NCI-H1436 (cell line): ENCODE measurements around the gene KATNAL1.
A peak's percentile ranks its signal among the peaks of the same experiment; 100 is the strongest.
"Not testable (repeated sequence)": the region's sequence is repeated elsewhere in the genome, so short reads cannot be mapped to it uniquely, and the experiment has no call there.

Source experiments
- DNase-seq: peaks from one replicate; lab custom pipeline; 2025; lab: John Stamatoyannopoulos, UW

KATNAL1 gene

DNA sequence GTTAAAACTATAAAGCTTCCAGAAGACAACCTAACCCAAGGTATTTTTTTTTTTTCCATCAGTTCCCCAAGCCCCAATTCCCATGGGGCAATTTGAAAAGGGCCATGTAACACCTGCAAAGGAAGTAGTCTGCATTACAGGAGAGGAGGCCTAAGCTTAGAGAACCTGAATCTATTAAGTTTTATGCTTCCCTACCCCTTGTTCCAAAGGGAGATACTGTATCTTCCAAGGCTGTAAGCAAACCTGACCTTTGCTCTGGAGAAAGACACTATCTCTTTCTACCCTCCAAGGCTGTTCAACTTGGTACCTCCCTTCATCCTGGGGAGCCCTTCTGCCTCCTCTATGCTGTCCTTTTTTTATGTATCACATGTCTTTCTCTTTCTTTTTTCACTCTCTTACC lies 15.0 kb downstream of the KATNAL1 start:
- DNase-seq, result peak; percentile 2

DNA sequence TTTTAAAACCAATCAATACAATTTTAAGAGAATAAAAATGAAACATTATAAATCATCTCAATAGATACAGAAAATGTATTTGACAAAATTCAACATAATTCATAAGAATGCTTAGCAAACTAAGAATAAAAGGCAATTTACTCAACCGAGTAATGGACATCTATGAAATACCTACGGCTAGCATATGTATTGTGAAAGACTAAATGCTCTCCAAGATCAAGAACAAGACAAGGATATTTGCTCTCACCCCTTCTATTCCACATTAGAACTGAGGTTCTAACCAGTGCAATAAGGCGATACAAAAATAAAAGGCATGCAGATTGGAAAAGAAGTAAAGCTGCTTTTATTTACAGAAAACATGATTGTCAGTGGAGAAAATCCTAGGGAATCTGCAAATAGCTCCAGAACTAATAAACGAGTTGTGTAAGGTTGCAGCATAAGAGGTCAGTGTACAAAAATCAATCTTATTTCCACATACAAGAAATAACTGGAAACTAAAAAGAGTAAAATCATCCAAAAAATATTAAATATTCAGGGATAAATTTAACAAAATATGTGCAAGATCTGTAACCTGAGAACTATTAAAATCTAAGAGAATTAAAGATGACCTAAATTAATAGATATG lies 16.4 kb downstream of the KATNAL1 start:
- DNase-seq, result no peak

DNA sequence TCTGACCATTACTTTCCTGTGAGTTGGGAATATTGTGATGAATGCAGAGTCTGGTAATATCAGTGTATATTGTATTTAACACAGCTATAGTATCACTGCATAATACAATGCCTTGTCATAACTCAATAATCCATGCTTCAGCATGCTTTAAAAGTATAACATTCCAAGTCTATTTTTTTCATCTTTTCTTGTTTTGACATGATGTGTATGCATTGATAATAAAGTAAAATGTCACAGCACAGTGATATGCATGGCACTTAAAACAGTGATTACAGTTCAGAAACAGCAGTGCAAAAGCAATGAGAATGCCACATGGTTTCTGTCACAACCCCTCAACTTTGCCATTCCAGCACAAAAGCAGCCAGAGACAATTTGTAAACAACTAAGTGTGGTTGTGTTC lies 17.8 kb downstream of the KATNAL1 start:
- no peak for DNase-seq

DNA sequence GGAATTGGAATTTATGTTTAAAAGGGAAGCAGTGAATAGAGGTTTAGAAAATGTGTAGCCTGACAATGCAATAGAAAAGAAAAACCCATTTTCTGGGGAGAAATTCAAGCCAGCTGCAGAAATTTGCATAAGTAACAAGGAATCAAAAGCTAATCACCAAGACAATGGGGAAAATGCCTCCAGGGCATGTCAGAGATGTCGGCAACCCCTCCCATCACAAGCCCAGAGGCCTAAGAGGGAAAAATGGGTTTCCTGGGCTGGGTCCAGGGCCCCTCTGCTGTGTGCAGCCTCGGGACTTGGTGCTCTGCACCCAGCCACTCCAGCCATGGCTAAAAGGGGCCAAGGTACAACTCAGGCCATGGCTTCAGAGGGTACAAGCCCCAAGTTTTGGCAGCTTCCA lies 21.3 kb downstream of the KATNAL1 start:
- DNase-seq, result not testable (repeated sequence)

DNA sequence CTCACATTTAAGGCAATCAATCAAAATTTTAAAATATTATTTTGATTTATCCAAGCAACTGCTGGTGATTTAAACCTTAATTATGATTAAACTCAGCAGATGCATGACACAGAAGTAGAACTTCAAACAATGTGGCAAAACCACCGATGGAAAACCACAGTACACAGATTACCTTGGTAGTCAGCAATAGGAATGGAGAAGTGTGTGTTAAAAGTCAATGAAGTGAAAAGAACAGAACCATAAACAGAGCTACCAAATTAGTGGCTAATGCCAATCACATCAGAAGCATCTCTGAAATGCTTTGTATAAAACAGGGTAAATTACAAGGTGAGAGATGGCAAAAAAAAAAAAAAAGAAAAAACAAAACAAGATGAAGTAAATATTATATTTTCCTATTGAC lies 31.2 kb downstream of the KATNAL1 start:
- DNase-seq, result no peak

DNA sequence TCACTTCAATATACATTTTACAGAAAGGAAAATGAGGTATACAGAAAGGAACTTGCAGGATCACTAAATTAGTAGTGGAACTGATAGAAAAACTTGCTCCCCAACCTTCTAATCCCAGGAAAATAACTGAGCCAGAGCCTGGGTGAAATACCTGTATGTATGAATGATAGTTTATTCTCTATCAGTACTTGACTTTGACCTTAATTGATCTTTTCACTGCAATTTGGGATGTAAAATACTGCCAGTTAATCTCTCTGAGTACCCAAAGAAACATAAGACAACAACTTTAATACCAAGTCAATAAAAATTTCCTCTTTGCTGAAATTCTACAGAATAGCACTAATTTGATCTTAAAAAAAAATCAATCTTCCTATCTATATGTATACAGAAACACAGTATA lies 33.3 kb downstream of the KATNAL1 start:
- no peak for DNase-seq

DNA sequence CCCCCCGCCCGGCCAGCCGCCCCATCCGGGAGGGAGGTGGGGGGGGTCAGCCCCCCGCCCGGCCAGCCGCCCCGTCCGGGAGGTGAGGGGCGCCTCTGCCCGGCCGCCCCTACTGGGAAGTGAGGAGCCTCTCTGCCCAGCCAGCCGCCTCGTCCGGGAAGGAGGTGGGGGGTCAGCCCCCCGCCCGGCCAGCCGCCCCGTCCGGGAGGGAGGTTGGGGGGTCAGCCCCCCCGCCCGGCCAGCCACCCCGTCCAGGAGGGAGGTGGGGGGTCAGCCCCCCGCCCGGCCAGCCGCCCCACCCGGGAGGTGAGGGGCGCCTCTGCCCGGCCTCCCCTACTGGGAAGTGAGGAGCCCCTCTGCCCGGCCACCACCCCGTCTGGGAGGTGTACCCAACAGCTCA lies 37.3 kb downstream of the KATNAL1 start:
- not testable (repeated sequence) for DNase-seq

DNA sequence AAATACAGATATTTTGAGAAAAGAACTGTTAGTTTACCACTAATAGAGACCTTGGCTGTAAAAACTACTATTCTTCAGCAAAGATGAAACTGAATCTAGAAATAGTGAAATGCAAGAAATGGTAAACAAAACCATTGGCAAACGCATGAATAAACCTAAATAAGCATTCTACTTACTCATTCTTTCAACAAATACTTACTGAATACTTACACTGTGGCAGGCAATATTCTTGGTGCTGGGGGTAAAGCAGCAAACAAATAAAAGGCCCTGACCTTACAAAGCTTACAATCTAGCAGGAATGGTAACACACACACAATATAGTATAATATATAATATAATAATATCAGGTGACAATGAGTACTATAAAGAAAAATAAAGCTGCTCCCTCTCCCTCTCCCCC lies 38.7 kb downstream of the KATNAL1 start:
- DNase-seq, result no peak

DNA sequence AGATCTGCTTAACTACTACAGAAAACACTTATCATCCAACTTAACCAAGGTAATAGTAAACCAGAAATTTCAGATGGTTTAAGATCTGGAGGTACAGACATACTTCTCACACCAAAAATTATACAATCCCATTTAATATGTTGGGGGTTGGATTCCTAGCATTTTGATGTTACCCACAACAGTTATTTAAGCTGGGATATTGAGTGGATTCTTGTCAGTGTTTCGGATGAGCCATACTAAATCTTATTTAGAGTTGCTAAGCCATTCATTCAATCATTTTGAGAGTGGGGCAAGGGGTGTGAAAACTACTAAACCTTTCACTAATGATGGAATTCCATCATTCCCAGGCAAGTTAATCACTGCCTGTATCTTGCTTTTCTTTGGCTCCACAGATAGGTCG lies 40.6 kb downstream of the KATNAL1 start:
- no peak for DNase-seq

DNA sequence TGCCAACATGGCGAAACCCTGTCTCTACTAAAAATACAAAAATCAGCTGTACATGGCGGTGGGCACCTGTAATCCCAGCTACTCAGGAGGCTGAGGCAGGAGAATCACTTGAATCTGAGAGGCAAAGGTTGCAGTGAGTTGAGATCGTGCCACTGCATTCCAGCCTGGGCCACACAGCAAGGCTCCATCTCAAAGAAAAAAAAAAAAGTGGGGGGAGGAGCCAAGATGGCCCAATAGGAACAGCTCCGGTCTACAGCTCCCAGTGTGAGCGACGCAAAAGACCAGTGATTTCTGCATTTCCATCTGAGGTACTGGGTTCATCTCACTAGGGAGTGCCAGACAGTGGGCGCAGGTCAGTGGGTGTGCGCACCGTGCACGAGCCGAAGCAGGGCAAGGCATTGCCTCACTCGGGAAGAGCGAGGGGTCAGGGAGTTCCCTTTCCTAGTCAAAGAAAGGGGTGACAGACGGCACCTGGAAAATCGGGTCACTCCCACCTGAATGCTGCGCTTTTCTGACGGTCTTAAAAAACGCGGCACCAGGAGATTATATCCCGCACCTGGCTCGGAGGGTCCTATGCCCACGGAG lies 48.1 kb downstream of the KATNAL1 start:
- not testable (repeated sequence) for DNase-seq

DNA sequence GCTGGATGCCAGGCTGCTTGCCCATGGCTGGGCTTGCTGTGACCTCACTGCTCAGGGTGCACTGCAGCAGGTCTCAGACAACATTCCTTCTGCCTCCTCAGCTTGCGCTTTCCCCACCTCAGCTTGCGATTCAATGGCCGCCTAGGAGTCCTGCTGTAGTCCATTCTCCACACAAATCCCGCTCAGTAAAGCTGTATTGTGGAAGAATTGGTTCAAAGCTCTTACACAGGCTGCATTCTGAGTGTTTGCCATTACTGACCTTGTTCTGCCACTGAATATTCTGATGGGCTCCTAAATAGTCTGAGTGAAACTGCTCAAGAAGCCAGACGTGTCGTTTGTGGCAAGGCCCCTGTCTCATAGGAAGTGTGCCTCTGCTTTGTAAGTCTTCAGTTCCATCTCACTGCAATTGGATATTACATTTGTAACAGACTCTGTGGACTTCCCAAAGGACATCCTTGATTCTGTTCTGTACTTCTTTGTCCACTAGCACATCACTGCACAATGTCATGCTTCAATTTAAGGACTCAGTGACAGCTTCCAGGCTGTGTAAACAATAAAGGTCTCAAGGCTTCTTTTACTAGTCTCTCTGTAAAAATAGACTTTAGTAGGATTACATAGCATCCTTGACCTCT lies 49.8 kb downstream of the KATNAL1 start:
- no peak for DNase-seq

DNA sequence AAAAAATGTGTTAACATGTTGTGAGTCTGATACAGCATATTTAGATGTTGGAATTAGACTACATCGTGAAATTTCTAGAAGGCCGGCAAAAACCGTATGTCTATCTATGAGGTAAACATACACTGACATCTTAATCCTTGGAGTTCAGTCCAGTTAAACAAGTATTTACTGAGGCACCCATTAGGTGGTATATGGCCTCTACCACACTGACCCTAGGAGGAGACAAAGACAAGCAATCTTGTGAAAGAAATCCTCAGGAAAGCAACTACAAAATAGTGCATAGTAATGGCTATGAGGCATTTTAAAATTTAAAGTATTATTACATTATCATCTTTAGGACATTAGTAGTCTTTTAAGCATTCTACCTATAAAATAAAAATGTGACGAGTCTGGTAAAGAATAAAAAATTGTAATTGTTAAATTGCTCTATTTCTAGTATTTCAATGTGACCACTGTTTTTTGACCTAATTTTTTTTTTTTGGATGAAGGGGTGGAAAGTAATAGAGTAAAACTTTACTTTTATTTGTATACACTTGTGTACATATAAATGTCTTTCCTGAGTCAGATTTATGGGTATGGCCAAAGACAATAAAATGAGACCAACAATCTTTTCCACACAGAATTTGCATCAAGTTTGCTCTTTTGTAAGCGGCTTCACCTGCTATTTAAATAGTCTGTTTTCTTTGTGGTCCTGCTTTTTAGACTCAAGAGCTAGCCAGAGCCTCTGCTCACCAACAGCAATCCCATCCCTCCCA lies 50.5 kb downstream of the KATNAL1 start:
- DNase-seq, result no peak

DNA sequence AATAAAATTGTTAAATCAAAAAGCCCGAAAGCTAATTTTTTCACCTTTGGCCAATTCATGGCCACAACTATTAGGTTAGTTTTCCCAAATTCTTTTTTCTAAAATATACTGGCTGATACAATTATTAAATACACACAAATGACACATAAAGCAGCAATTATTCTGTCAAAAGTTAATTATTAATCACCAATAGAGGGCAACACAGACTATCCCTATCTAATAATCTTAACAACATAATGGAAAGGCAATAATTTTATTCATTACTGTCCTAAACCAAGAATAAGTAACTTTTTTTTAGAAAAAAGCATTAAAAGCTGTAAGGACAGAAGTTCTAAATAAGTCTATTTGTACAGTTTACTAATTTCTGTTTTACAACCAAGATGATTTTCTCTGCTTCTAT lies 51.7 kb downstream of the KATNAL1 start:
- no peak for DNase-seq

DNA sequence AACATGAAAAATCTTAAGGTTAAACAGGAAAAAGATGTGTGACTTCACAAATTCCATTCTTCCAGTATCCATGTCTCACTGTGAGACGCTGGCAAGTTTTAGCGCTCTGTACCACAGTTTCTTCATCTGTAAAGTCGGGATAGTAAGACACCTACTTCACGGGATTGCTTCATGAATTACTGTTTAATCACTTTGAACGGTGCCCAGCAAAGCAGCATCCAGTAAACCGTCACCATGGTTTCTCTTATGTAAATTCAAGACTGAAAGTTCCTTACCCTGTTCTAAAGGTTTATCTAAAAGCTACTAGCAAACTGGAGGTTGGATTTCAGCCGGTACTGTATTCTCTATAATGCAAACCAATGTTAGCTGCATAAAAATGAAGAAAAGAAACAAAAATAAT lies 53.5 kb downstream of the KATNAL1 start:
- DNase-seq, result no peak

DNA sequence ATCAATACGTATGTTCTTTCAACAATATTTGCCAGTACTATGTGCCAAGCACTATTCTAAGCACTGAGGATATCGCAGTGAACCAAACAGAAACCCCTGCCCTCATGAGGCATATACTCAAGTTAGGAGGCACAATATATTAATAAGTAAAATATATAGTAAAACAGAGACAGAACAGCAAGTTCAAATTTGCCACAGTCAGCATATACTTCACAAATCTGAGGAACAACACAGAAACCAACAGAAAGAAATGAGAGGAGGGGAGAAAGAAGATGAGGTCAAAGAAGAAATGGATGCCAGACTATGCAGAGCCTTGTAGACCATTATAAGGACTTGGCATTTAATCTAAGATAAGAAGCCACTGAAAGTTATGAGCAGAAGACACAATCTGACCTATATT lies 59.9 kb downstream of the KATNAL1 start:
- DNase-seq, result no peak

DNA sequence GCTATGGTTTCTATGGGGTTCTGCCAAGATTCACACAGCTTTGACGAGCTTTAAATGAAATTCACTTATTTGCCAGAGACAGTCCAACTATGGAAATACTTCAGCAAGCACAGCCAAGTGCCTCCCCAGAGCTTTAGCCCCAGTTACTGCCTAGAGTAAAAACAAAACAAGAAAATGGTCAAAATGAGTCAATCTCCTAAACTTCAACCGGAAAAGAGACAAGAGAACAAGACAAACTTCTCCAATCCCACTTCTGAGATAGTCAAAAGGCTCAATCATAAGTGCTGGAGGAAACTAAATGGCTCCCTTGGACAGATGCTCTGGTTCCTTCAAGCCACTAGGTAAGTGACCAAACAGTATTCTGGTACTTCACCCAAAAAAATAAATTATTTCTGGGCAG lies 65.8 kb downstream of the KATNAL1 start:
- no peak for DNase-seq

DNA sequence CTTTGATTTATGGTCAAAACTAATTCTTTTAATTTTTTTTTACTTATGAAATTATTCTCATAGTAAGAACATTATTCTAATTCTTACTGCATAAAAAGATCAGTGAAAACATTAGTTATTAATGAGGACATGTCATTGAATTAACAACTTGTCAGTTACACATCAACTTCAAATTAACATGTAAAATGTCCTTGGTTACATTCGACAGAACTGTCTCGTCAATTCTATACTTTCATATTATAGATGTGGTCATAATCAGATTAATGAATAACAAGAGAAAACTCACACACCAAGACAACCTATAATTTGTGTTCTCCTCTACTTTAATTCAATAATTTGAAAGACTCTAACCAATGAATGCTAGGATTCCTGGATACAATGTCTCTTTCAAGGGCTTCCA lies 66.7 kb downstream of the KATNAL1 start:
- no peak for DNase-seq

DNA sequence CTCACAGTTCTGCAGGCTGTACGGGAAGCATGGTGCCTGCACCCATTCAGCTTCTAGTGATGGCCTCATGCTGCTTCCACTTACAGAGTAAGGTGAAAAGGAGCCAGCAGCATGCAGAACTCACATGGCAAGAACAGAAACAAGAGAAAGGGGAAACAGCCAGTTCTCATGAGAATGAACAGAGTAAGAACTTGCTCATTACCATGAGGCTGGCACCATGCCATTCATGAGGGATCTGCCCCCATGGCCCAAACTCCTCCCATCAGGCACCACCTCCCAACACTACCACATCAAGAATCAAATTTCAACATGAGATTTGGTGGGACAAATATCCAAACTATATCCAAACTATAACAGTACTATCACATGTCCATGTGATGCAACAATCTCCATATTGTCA lies 72.1 kb downstream of the KATNAL1 start:
- no peak for DNase-seq

DNA sequence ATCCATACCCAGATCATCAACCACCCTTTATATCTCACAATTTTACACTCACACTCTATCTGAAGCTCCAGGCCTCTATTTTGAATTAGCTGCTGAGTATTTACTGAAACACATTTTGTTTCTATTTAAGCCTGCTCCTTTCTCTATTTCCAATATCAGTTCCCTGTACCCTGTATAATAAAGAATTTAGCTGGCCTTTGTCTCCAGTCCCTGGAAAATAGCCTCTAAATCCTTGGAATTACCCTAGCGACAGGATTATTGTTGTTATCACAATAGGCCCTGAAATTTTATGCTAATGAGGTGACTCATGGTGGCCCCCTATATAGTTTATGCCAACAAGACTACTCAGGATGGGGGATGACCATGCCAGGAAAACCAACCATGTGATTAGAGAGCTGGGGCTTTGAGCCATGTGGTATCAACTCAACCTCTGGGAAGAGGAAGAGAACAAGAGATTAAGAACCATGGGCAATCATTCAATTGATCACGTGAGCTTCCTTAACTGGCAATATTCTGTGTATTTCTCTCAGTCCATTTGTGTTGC lies 72.7 kb downstream of the KATNAL1 start:
- DNase-seq, result no peak

DNA sequence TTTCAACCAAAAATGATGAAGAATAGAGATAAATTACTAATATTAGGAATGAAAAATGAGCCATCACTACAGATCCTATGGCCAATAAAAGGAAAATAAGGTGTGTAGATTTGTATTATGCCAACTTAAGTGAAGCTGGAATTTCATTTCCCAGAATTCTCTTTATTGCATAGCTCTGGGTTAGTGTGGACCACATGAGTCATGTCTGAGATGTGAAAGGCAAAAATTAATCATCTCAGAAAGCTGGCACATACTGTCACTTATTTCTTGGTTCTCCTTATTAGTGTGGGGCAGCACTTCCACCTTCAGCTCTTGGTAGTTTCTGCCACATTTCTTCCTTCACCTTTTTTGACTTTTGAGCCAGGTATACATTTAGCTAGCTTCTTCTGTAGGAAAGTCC lies 82.6 kb downstream of the KATNAL1 start:
- DNase-seq, result no peak

DNA sequence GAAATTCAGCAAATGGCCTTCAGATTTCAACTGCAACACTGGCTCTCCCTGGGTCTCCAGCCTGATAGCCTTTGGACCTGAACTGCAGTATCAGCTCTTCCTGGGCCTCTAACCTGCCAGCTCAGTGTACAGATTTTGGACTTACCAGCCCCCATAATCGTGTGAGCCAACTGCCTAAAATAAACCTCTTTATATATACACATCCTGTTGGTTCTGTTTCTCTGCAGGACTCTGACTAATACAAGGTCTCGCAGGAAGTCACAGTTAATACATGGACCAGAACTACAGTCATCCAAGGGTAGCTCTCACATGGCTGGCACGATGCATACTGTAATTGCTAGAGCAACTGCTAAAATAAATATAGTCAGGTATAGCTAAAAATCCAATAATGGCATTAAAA lies 85.1 kb downstream of the KATNAL1 start:
- DNase-seq, result no peak

DNA sequence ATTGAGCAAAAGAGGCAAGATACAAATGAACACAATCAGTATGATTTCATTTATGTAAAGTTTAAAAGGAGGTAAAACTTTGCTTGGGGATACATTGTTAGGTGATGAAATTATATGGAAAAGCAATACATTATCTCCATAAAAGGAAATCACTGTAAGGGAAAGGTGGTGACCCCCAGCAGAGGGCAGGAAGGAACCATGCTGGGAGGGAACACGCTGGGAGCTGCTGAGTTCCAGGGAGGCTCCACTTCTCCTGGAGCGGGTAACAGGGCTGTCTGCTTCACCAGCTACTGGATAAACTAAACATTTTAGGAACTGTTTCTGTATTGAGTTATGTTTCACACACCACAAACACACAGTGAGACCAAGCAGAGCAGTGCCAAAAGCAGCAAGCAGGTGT lies 91.2 kb downstream of the KATNAL1 start:
- no peak for DNase-seq

DNA sequence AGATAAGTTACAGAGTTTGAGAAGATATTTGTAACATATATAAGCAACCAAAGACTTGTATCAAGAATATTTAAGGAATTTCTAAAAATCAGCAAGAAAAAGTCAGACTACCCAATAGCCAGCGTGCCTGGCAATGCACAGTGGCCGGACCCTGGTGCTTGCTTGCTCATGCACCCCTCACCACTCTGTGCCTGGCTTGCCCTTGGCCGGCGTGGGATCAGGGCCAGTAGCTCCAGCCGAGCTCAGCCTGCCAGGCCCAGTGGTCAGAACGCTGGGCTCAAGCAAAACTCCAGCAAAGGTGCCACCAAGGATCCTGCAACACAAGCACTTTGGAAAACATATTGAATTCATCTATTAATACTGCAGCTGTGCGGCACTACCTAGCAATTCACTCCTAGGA lies 95.1 kb downstream of the KATNAL1 start:
- DNase-seq, result no peak
